Transverse colon (tissue), 4 donors: ENCODE results near the gene FURIN.
"Not testable (repeated sequence)": the region's sequence is repeated elsewhere in the genome, so short reads cannot be mapped to it uniquely, and the experiment has no call there.

Experiments used
- POLR2A ChIP-seq: fragments of 450-650 bp; IDR thresholded peaks from one replicate; pipeline ENCODE4 v1.6.1; 2016; ENCODE audit warnings: antibody characterized with exemption, mild to moderate bottlenecking, moderate library complexity
- POLR2AphosphoS5 ChIP-seq, 3 donors: sonication (generic); formaldehyde crosslinking; IDR thresholded peaks; one replicate each; pipeline ENCODE4 v1.6.1; 2016; ENCODE audit warnings: antibody characterized with exemption in 3 of 3
- TF ChIP-seq, protein P1 (sequence below), 5 experiments: fragments of 200-600 bp in 3 of 5; fragments of 450-650 bp in 2 of 5; sonication (generic) in 3 of 5; IDR thresholded peaks; 1 replicate in 2 of 5; 2 replicates in 3 of 5; pipeline ENCODE4 v1.5.1; 2016 to 2017; ENCODE audit warnings: antibody characterized with exemption in 5 of 5, inconsistent platforms in 3 of 5, mild to moderate bottlenecking in 2 of 5, moderate library complexity in 1 of 5

DNA sequence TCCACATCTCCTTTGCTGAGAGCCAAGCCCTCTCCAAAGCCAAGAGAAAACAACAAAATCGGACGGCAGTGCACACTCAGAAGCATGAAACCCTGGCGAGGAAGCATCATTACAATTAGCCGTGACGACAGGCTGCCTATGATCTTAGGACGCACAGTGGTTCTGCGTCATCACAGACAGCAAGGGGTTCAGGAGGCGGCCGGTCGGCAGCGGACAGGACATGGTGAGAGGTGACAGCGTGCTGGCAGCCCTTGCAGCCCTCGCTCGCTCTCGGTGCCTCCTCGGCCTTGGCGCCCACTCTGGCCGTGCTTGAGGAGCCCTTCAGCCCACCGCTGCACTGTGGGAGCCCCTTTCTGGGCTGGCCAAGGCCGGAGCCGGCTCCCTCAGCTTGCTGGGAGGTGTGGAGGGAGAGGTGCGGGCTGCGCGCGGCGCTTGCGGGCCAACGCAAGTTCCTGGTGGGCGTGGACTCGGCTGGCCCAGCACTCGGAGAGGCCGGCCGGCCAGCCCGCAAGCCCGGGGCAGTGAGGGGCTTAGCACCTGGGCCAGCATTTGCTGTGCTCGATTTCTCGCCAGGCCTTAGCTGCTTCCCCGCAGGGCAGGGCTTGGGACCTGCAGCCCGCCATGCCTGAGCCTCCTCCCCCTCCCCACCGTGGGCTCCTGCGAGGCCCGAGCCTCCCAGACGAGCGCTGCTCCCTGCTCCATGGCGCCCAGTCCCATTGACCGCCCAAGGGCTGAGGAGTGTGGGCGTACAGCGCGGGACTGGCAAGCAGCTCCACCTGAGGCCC lies 43.1 kb upstream of the FURIN start:
- TF ChIP-seq, protein P1, sequence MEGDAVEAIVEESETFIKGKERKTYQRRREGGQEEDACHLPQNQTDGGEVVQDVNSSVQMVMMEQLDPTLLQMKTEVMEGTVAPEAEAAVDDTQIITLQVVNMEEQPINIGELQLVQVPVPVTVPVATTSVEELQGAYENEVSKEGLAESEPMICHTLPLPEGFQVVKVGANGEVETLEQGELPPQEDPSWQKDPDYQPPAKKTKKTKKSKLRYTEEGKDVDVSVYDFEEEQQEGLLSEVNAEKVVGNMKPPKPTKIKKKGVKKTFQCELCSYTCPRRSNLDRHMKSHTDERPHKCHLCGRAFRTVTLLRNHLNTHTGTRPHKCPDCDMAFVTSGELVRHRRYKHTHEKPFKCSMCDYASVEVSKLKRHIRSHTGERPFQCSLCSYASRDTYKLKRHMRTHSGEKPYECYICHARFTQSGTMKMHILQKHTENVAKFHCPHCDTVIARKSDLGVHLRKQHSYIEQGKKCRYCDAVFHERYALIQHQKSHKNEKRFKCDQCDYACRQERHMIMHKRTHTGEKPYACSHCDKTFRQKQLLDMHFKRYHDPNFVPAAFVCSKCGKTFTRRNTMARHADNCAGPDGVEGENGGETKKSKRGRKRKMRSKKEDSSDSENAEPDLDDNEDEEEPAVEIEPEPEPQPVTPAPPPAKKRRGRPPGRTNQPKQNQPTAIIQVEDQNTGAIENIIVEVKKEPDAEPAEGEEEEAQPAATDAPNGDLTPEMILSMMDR (IDR thresholded peaks at IDR 0.05), result not testable (repeated sequence)
- TF ChIP-seq POLR2A; POLR2AphosphoS5 (IDR thresholded peaks at IDR 0.05): not testable (repeated sequence)
